ENCODE data around the gene HYAL2.
"Not testable (repeated sequence)": the region's sequence is repeated elsewhere in the genome, so short reads cannot be mapped to it uniquely, and the experiment has no call there.

Gene HYAL2

GRCh38 chr3:50292159-50293078 is 30.1 kb downstream of the HYAL2 start, which contains the start of gene IFRD2:
Gene IFRD2, minus strand, starts transcription at chr3:50292429. Its CDS starts 155 bp downstream, at chr3:50292274.
- peak; percentile 94 for DNase-seq (ENCODE audit: low spot score)
- FAIRE-seq = peak; percentile 73

- DNase-seq (ENCODE audit: low spot score) (no peak), FAIRE-seq (no peak)
These were observed 32.3 kb downstream of the HYAL2 start for GRCh38 chr3:50290161-50290641.

- no peak for FAIRE-seq
- DNase-seq (ENCODE audit: low spot score) = no peak
These were observed 33.4 kb downstream of the HYAL2 start for GRCh38 chr3:50289130-50289529.

DNA sequence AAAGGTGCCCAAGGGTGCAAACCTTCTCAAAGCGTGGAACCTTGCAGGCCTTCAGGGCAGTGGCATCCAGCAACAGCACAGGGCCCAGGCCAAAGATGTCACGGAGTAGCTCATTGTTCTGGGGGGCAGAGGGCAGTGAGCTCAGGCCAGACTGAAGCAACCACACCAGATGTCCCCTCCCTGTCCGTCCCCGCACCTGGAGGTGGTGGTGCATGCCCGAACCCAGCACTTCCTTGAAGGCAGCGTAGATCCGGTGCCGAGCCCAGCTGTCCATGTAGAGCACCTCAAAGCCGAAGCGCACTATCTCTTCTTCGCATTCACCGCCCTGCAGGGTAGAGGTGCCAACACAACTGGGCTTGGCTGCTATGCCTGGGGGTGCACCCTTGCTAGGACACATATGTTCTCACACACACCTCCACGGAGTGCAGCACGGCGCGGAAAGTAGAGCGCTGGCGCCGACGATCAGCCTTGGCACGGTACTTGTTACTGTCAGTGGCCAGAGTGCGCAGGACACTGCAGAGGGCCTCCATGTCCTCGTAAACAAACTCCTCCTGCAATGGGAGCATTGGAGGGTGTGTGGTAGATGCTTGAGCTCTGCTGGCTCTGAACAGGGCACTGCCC is 34.0 kb downstream of the HYAL2 start:
- no peak for DNase-seq (ENCODE audit: low spot score)
- FAIRE-seq = no peak

DNA sequence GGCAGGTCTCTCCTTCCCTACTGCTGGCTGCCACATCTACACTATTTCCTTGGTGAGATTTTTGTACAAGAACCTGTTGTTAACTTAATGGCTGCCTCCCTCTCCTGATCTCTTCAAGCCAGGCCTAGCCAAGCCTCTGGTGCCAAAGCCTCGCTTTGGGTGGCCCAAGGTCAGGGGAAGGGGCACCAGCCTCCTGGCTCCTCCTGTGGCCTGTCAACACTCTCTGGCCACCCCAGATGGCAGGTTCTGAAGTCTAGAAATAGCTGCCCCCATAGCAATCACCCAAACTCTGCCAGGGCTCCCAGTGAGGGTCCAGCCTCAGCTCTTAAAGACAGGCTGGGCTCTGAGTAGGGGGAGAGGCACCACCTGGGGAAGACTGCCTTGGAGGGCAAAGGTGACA is 35.3 kb downstream of the HYAL2 start:
- no peak for DNase-seq (ENCODE audit: low spot score)

GRCh38 chr3:50286322-50287227 is 36.0 kb downstream of the HYAL2 start:
- no peak for DNase-seq (ENCODE audit: low spot score)
- no peak for FAIRE-seq

More for the DNA sequence above, 35.3 kb downstream of the HYAL2 start:
- no peak for FAIRE-seq

GRCh38 chr3:50284121-50284520 is 38.4 kb downstream of the HYAL2 start:
- not testable (repeated sequence) for DNase-seq (ENCODE audit: low spot score); FAIRE-seq

DNA sequence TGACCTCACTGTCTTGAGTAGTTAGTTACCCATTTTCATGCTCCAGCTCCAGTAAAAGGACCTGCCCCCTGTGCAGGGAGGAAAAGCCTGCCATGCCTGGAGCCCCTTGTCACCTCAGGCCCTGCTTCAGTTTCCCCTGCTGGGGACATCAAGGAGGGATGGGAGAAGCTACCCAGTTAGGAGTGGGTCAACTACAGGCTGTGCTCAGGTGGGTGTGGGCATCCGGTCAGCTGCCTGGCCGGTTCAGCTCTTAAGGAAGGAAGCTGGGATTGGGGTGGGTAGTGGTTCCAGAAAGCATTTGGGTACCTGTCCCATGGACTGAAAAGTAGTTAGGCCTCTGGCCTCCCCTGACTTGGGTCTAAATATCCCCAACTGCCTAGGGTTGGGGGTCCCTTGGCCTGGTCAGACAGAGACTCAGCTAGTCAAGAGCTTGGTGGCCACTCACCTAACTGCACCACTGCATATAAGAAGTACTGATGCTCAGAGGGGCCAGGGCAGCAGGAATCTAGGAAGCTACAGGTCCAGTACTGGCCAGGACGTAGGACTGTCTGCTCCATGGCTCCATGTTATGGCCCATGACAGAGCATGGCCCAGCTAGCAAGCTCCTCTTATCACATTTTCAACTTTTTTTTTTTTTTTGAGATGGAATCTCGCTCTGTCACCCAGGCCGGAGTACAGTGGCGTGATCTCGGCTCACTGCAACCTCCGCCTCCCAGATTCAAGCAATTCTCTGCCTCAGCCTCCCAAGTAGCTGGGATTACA is 43.1 kb downstream of the HYAL2 start:
- FAIRE-seq = no peak
- DNase-seq (ENCODE audit: low spot score) = no peak

DNA sequence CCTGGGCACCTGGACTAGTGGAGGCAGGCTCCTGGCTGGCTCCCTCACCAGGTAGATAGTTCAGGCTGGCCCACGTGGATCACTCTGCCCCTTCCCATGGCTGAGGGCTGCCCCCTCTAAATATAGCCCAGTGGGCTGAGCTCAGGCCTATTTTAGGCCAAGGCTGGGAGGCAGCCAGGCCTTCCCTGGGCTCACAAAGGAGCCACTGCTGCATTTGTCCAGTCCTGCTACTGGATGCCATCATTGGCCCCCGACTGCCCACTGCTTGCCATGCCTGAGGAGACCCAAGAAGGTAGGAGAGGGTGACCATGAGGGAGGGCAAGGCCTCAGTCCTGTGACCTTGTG is 43.7 kb downstream of the HYAL2 start, which contains the start of gene LSMEM2:
TSS of gene LSMEM2 (plus strand) at position 208 of the 345 bp plus-strand sequence. CDS start at position 235, 27 bp downstream.
- FAIRE-seq = no peak

GRCh38 chr3:50278123-50278879 is 44.2 kb downstream of the HYAL2 start:
- FAIRE-seq (no peak), DNase-seq (ENCODE audit: low spot score) (no peak)

More for the DNA sequence above, 43.7 kb downstream of the HYAL2 start, which contains the start of gene LSMEM2:
- no peak for DNase-seq (ENCODE audit: low spot score)

GRCh38 chr3:50276762-50277101 is 45.8 kb downstream of the HYAL2 start:
- FAIRE-seq = no peak
- no peak for DNase-seq (ENCODE audit: low spot score)

GRCh38 chr3:50275996-50276761 is 46.4 kb downstream of the HYAL2 start:
- no peak for DNase-seq (ENCODE audit: low spot score)
- no peak for FAIRE-seq

- DNase-seq (ENCODE audit: low spot score) = no peak
- no peak for FAIRE-seq
These were observed 47.2 kb downstream of the HYAL2 start for GRCh38 chr3:50275141-50275995.

- FAIRE-seq (no peak), DNase-seq (ENCODE audit: low spot score) (no peak)
These were observed 48.0 kb downstream of the HYAL2 start for GRCh38 chr3:50274371-50275104.

DNA sequence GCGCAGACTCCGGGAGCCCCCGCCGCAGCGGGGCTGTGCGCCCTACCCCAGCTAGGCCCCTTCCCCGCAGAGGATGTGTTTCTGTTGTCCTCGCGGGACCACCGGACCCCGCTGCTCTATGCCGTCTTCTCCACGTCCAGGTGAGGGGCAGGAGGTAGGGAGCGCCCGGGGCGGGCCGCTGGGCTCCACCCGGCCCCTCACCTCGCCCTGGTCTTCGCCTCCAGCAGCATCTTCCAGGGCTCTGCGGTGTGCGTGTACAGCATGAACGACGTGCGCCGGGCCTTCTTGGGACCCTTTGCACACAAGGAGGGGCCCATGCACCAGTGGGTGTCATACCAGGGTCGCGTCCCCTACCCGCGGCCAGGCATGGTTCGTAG is 48.9 kb downstream of the HYAL2 start:
- FAIRE-seq (no peak), DNase-seq (ENCODE audit: low spot score) (no peak)

GRCh38 chr3:50272911-50273688 is 49.4 kb downstream of the HYAL2 start:
- DNase-seq (ENCODE audit: low spot score) (peak; percentile 70), FAIRE-seq (no peak)

GRCh38 chr3:50272538-50272910 is 50.0 kb downstream of the HYAL2 start:
- DNase-seq (ENCODE audit: low spot score); FAIRE-seq: not testable (repeated sequence)
